Stimulated activated CD4-positive, alpha-beta T cell treated with anti-CD3 and anti-CD28 coated beads, Interleukin-12 subunit alpha, Interleukin-12 subunit beta, amount 100 ng/mL, for 24 hours (primary cell): Measurements from ENCODE around the gene RNF222.
A peak's percentile ranks its signal among the peaks of the same experiment; 100 is the strongest.

Experiments used
- DNase-seq, 2 experiments: peaks; one replicate each; pipeline ENCODE4 v3.0.0-alpha.2; 2020; ENCODE audit warnings: low read depth in 2 of 2

RNF222 gene

DNA sequence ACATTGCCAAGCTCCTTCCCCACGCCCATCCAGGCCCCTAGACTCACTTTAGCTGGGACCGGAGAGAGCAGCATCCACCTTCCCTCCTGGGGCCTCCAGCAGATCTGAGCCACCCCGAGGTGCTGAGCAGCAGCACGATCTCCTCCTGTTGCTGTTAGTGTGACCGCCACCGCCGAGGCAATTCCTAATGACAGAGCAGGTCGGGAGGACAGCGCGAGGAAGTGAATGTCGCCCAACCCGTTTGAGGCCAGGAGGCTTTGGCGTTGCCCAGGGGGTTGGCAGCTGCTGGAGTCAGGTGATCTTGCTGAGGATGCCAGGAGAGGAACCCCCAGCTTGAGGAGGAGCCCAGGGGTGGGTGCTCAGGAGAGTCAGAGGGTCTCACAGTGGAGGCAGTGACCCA, at the start of gene RNF222:
Gene RNF222, minus strand, starts transcription at position 192 of the 400 bp plus-strand sequence. CDS start 4,366 bp downstream, outside the sequence.
- DNase-seq = no peak

DNA sequence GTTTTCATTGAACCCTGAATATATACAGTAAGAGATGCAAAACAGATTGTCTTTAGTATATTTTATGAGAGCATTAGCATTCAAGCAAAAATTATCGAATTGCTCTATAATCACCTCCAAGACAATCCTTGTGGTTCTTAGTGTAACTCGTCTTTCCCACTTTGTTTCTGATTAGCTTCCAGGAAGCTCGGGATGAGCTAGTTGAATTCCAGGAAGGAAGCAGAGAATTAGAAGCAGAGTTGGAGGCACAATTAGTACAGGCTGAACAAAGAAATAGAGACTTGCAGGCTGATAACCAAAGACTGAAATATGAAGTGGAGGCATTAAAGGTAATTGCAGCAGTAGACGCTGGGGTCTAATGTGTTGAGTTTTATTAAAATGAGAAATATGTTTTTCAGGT, 47.9 kb upstream of the RNF222 start:
- DNase-seq = no peak

GRCh38 chr17:8444494-8444893, 46.9 kb upstream of the RNF222 start:
- no peak for DNase-seq

- no peak for DNase-seq
Measured at GRCh38 chr17:8443756-8444155, 46.1 kb upstream of the RNF222 start.

- DNase-seq = no peak
Measured at GRCh38 chr17:8442310-8442709, 44.7 kb upstream of the RNF222 start.

DNA sequence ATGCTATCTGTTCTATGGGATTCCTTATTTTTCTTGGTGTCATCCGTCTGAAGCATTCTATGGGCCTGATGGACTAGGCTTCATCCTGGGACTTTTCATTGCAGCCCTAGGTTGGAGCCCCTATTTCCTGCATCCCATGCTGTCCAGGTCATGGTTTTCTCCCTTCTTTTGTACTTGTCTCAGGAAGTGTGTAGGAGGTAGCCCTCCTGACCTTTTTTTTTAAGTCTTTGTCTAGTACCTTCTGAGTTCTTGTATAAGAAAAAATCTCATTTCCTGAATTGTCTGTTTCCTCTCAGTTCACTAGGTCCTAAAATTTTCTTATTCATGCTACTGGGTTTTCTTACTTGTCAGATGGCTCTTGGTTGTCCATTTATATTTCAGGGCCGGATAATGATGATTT, 44.1 kb upstream of the RNF222 start:
- no peak for DNase-seq

DNA sequence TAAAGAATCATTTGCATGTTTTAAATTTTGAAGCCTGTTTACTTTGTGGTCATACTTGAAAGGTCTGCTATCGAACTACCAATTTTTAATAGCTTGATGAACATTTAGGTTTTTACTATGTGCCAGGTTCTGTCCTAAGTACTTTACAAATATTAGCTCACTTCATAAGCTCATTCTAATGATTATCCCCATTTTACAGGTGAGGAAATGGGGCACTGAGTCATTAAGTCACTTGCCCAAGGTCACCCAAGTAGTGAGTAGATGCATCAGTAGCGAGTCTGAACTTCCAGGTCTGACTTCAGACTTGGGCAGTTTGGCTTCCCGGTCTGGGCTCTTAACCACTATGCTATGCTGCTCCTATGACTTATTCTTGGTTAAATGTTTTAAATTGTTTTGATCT, 42.1 kb upstream of the RNF222 start:
- no peak for DNase-seq

GRCh38 chr17:8438441-8438840, 40.8 kb upstream of the RNF222 start:
- no peak for DNase-seq

DNA sequence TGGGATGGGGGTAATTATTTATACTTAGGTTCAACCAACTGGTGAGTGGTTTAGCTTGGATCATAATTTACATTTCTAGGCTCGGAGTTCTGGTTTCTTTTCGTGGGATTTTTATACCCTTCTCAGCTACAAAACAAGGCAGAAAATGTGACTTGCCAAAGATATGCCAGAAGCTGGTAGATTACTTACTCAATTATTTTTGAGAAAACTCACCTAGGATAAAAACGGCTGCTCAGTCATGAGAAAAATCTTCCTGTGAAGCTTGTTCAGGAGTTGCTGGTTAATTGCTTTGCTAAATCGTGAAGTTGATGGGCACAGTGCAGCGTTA, 39.2 kb upstream of the RNF222 start:
- no peak for DNase-seq

DNA sequence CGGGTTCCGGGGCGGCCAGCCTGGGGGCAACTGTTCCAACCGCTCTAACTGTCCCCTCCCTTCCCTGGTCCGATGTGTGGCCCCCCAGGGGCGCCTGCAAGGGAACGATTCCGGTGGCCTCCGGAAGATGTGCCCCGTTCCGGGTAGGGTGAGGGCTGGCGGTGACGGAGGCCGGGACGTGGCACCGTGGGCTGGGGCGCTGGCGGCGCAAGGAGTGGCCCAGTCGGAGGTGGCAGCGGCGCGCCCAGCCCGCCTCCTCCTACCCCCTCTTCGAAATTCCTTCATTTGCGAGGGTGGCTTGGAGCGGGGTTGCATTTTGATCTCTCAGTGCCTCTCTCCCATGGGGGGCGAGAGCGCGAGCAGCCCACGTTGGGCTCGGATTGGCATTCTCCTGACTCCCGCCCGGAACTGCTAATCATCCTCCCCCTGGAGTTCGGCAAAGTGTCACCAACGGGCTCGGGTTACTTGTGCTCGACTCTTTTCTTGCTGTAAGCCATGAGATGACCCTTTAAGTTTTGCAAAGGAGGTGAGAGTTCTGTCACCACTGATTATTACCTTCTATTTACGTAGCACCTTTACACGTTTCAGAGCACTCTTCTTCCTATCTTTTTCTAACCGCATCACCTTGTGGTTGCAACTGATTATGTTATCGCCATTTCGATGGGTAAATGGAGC, 38.7 kb upstream of the RNF222 start:
- peak; percentile 39 to 48 for DNase-seq

- peak; percentile 97 to 98 for DNase-seq
Measured at GRCh38 chr17:8435245-8436168, 37.9 kb upstream of the RNF222 start, which contains the start of gene NDEL1. NDEL1 (plus strand) TSS chr17:8435884; CDS start chr17:8444272, 8,388 bp downstream.

GRCh38 chr17:8430966-8431365, 33.3 kb upstream of the RNF222 start:
- DNase-seq = no peak

DNA sequence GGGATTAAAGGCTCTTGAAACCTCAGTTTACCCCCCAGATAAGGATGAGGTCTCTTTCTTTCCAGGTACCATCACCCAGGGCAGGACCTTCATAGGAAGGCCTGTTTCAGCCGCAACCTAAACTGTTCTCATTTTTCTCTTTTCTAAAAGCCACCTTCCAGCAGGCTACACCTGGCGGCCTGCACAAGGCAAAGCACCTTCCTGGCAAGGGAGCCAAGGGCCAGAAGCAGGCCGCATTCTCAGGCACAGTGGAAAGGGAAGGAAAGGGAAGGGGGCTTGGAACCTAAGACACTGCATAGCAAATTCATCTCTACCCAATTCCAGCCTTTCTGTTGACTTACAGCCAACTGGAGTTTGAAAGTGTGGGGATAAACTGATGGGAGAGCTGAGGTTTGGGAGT, 29.2 kb upstream of the RNF222 start:
- DNase-seq = no peak

DNA sequence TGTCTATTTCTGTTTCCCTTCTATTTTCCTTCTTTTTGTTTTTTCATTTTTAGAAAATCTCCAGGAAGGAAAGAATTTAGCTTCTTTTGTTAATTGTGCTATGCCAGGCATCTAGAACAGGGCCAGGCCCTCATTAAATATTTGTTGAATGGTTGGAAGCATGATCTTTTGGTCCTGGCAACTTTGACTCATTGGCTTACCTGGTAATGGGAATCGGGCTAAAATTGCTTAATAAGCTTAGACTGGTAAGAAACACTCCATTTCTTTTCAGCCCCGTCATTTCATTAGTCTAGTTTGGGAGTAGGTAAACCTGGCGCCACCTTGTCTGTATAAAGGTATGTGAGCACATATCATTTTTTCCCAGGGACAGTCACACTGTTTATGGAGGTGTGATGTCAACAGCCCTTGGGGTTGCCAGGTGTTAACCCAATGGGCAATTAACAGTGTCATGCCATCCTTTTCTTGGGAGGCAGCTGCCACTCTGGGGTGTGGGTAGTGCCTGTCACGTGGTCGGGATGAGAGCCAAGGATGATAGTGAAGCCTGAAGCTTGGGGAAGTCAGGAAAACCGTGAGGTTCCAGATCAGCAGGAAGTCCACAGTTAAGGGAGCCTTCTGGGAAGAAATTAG, 28.6 kb upstream of the RNF222 start:
- DNase-seq = no peak

GRCh38 chr17:8421571-8421970, 23.9 kb upstream of the RNF222 start:
- DNase-seq = no peak

GRCh38 chr17:8420041-8420934, 22.7 kb upstream of the RNF222 start:
- no peak for DNase-seq

GRCh38 chr17:8419305-8419704, 21.7 kb upstream of the RNF222 start:
- no peak for DNase-seq

GRCh38 chr17:8418471-8418870, 20.8 kb upstream of the RNF222 start:
- no peak for DNase-seq

DNA sequence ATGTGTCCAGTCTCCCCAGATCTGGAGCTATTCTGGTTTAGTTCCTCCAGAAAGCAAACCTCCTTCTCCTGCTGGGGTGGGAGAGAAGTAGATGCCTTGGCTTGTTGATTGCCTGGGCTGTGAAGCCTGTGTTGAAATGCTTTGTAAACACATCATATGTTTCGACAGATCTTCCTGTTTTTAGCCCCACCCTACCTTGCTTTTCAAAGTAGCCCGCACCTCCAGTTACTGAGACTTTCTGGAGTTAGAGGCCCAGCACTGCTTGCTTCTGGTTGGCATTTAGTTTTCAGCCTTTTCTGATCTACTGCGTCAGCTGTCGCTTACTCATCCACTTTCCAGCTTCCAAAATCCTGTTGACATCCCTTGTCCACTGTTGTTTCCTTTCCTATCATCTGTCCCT, 20.2 kb upstream of the RNF222 start:
- DNase-seq = no peak

- DNase-seq = no peak
Measured at GRCh38 chr17:8413938-8414337, 16.3 kb upstream of the RNF222 start.

DNA sequence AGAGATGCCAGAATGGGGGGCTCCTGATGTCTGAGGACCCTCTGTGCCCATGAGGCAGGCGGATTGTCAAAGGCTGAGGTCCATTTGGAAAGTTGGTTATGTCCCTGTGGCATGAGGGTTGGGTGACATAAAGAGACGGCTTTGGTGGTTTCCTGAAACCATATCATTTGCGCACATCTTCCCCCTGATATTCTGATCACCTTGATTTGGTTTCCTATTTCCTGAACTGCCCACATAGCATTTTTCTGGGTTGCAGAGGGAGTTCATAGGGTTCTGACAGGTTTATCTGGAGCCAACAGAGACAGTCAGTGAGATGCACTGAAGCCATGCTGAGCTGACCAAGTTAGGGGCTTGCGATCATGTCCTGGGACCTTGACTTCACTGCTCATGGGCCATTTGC, 15.7 kb upstream of the RNF222 start:
- no peak for DNase-seq

DNA sequence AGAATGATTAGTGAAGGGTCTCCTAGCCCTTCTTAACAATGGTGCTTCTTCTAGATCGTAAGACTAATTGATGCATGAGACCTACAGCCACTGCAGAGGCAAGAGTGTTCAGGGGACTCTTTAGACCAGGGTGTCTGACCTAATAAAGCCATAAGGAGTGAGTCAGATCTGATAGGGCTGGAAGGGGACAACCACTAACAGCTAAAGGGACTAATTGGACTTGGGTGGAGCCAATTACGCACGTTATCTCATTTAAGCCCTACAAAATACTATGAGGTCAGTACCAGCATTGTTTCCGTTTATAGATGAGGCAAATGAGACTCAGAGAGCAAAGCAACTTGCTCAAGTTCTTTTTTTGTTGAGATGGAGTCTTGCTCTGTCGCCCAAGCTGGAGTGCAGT, 14.5 kb upstream of the RNF222 start:
- no peak for DNase-seq
